ENCODE data around the gene ZBTB20.

ZBTB20 gene

GRCh38 chr3:114900908-114901307, 246.2 kb downstream of the ZBTB20 start:
- no peak for DNase-seq

DNA sequence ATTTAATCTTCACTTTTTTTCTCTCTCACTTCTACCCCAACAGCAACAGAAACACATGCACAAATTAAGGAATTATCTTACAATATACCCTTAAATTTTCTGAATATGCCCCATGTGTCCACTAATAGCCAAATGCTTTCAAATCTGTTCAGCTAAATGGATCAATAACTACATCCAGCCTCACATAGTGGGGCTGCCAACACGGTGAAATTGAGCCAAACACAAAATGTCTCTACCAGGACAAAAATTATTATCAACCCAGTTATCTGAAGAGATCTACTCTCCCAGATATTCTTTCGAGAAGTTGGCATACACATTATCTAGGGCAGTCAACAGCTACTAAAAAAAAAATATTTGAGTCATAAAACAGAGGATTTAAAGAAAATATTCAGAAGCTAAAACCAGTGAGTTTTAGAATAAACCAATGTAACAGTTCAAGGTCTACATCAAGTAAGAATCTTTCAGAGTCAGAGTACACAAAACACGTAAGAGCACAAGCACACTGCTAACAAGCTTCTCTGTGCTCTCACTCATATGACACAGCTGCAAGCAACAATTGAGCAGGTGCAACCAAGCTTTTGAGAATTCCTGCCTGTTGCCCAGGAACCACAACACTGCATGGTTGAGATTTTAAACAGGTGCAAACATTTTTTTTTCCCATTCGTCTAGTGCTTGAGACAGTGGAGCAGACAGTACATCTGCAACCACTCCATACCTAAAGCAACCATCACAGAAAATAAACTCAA, 247.7 kb downstream of the ZBTB20 start:
- DNase-seq = no peak

GRCh38 chr3:114896978-114897377, 250.1 kb downstream of the ZBTB20 start:
- DNase-seq = no peak

DNA sequence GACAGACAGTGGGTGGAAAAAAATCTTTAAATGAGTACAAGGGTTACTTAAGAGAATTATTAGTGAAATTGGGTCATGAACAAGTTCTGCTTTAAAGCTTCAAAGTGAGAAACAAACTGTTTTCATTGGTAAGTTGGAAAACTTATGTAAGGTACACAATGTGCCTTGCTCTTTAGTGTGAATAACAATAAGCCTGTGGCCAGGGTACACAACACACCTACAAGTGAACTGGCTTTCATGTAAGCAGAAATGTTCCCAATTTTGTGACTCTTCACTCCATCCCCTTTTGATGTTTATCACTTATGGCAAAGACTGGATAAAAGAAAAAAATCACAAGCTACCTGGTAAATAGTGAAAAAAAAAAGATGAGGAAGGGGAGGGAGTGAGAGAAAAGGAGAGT, 253.7 kb downstream of the ZBTB20 start:
- DNase-seq = no peak

DNA sequence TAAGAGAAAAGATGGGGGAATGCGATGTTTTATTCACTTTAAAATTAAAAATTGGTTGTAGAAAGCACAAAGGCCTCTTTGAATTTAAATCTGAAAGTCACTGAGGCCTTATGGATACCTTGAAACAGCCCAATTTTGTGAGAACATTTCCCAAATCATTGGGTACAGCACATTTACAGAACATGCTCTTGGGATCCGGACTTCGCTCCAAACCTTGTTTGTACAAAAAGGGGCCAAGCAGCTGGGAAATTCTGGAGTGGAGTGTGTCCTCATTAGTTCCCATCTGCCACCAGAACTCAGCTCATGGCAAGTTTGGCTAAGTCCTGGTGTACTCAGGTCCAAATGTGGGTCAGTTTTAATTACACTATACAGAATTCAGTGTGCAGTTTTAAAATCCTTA, 254.2 kb downstream of the ZBTB20 start:
- no peak for DNase-seq

DNA sequence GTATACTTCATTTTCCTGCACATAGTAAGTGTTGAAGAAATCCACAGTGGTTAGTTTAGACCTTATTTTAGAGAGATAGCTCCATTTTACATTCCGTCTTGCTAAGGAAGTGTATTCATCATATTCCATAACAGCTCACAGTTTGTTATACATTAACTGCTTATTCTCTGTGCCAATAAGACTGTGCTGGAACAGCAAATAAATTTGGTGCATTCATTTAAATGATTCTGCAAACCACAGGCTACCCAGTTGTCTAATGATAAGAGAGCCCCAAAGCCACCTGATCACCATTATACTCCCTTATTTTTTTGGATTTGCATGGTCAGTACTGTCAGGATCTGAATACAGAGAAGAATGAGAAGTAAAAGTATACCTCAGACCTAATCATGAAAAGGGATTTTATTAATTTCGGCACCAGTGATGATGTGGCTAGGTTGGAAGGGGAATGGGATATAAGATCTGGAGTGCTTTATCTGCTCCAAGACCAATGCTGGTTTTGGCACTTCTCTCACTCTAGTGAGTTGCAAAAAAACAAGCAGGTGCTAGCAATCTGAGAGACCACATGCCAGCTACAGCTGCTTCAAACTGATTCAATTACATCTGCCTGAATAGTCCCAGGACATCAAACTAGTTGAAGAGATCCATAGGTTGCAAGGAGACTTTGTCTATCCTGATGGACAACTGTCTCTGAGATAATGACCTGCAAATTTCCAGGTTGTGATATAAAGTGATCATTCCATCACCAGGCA, 254.8 kb downstream of the ZBTB20 start:
- no peak for DNase-seq

DNA sequence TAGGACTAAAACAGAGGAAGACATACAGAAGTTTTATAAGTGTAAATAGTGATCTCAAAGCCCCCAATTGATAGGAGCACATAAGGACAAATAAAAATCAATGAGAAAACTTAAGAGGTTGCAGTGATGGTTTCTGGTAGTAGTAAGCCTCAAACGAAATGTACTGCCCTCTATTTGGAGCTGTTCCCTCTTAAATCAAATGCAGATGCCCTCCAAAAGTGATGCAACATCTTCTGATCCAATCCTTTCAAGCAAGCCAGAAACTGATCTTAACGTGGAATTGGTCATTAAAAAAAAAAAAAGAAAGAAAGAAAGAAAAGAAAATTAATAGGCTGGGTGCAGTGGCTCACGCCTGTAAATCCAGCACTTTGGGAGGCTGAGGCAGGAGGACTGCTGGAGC, 259.3 kb downstream of the ZBTB20 start:
- DNase-seq = peak; percentile 53

- DNase-seq = no peak
These were observed 260.2 kb downstream of the ZBTB20 start for GRCh38 chr3:114886905-114887304.

DNA sequence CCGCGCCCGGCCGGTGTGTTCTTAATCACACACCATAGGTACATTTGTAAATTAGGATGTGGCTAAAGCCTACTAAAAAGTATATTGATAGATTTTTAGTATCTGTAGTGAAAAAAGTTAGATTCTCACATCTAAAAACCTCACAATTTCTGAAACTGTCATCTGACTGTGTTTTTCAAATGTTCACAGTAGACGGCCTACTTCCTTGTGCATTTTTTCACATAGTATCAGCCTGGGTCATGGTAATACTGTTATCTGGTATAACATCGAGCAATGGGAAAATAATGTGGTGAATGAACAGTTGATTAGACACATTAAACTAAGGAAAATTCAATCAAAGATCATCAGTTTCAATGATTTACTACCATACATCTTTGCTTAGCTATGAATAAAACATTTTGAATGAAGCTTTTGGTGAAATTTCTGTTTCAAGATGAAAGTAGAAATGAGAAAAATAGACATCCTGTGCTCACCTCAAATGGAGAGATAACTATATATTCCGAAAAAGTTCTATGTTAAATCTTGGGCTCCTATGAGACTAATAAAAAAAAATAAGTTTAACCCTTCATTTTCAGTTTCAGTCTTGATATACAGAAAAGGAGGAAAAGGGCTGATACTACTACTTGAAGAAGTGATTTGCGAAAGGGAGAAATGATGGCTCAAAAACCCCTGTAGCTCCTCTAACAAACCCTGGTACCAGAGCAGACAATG, 262.7 kb downstream of the ZBTB20 start:
- DNase-seq = no peak

- no peak for DNase-seq
These were observed 267.0 kb downstream of the ZBTB20 start for GRCh38 chr3:114880078-114880477.

DNA sequence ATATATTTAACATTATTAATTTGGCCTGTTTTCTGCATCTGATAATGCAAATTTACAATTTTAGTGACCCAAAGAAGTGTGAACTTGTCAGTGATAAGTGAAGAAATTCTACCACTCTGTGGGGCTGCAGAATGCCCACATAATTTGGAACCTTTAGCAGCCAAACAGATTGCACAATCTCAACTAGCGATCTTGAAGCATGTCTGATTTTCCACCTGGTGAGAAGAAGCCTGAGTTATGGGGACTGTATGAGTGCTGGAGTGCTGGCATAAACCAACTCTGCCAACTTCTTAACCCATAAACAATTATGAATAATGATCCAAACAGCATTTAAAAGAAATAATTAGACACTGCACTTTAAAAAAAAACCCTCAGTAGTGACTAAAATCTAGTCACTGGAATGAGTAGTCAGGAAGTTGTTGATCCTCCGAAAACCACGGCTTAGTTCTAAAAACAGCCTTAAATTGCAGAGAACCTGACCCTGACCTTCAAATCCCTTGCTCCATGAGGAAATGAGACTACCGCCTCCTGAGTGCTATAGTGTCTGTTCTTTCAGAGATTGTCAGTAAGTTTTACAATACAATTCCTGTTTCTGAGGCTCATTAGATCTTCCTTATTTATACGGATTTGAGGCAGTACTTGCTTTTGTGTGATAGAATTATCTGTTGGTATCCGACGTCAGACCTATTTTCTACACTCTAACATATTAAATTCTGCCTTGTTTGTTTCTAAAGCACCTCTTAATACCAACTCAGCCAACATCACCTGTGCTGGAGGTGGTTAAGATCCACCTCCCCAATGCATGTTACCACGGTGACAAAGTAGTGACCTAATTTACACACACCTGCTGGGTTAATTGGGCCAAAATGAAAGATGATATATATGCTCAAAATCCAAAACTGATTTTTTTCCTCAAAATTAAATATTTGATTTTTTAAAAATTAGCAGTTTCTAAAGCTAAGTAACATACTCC, 267.7 kb downstream of the ZBTB20 start:
- peak; percentile 71 for DNase-seq

GRCh38 chr3:114878114-114878839, 268.8 kb downstream of the ZBTB20 start:
- DNase-seq = peak; percentile 59

GRCh38 chr3:114877378-114878113, 269.5 kb downstream of the ZBTB20 start:
- no peak for DNase-seq

- no peak for DNase-seq
These were observed 272.5 kb downstream of the ZBTB20 start for GRCh38 chr3:114874522-114874971.

GRCh38 chr3:114873591-114873990, 273.5 kb downstream of the ZBTB20 start:
- no peak for DNase-seq

GRCh38 chr3:114872588-114872987, 274.5 kb downstream of the ZBTB20 start:
- no peak for DNase-seq

DNA sequence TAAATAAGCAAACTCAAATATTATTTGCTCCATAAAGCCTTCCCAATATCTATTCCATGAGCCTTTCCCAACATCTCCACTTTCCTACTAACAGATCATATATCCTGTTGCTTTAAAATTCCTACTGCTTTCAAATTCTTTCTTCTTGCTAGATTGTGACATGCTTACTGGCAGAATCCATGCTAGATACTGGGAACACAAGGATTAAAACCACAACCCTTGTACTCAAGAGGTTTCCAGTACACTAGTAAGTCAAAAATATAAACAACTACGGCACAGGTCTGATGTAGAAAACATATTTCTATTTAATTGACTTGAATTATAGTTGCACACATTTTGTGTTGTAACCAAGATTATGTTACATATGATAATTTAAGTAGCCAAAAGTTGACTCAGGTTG, 275.0 kb downstream of the ZBTB20 start:
- DNase-seq = peak; percentile 2

GRCh38 chr3:114867835-114868503, 279.1 kb downstream of the ZBTB20 start:
- DNase-seq = no peak

DNA sequence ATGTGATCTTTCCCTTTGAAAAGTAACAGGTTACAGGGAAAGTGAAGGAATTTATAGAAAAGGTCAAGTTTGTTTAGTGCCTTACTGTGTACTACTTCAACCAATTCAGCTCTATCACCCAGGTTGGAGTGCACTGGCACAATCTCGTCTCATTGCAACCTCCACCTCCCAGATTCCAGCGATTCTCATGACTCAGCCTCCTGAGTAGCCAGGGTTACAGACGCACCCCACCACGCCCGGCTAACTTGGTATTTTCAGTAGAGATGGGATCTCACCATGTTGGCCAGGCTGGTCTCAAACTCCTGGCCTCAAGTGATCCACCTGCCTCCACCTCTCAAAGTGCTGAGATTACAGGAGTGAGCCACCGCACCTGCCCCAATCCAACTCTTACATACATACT, 279.7 kb downstream of the ZBTB20 start:
- no peak for DNase-seq

- DNase-seq = no peak
These were observed 280.7 kb downstream of the ZBTB20 start for GRCh38 chr3:114866430-114866829.

Measured in fibroblast of skin of right quadriceps (primary cell).